ENCODE measurements around the gene PID1. TPM values are rescaled to one million over a fixed set of nuclear protein-coding genes. Genes with fewer than 3 reads are reported as not detected.

PID1 gene
- polyA plus RNA-seq, 1 of the 3 experiments (the other 2 are of a cell fraction): 0.16 TPM

- H3K9ac ChIP-seq: no peak overlapping the region
- H3K4me1 ChIP-seq (ENCODE audit: control insufficient read depth in 1 of 2, insufficient read depth in 2 of 2, low read depth in 1 of 2, low read length in 1 of 2): no peaks in the 10 kb centered on the region
- no peaks in the 10 kb centered on the region for H3F3A ChIP-seq (replicated peaks; ENCODE audit: insufficient read depth)
- ChIA-PET POLR2A (no interaction called here), CTCF (no interaction called here)
- no peak for DNase-seq
- no peak overlapping the region for H2AFZ ChIP-seq (ENCODE audit: low read depth)
- H4K20me1 ChIP-seq (ENCODE audit: insufficient read depth): no peaks in the 10 kb centered on the region
- H3K79me2 ChIP-seq (ENCODE audit: insufficient read depth): no peaks in the 10 kb centered on the region
- TF ChIP-seq TEAD4 (IDR thresholded peaks at IDR 0.05; ENCODE audit: borderline replicate concordance, insufficient read depth) (no peak), FOXM1 (IDR thresholded peaks at IDR 0.05; ENCODE audit: low read depth) (no peak), GATA2 (CRISPR knock-in tag; IDR thresholded peaks at IDR 0.05) (no peak), RAD21 (IDR thresholded peaks at IDR 0.05; ENCODE audit: low read length) (no peak), MXI1 (IDR thresholded peaks at IDR 0.05; ENCODE audit: low read depth, low read length) (no peak), MEF2A (IDR thresholded peaks at IDR 0.05; ENCODE audit: borderline replicate concordance, low read depth) (no peak), PBX3 (IDR thresholded peaks at IDR 0.05) (no peak), RXRA (IDR thresholded peaks at IDR 0.05; ENCODE audit: borderline replicate concordance, low read depth) (no peak), CHD2 (IDR thresholded peaks at IDR 0.05; ENCODE audit: low read length, partially characterized antibody) (no peak), NFIC (IDR thresholded peaks at IDR 0.05; ENCODE audit: borderline replicate concordance) (no peak)
- no peaks in the 10 kb centered on the region for H3K27me3 ChIP-seq (ENCODE audit: insufficient read depth)
- H3K9me2 ChIP-seq: no peaks in the 10 kb centered on the region
- no peak overlapping the region for H3K4me3 ChIP-seq (ENCODE audit: low read depth in 2 of 2, low read length in 1 of 2)
- WGBS (ENCODE audit: low lambda C conversion rate): 32% methylated on average over 1 of the region's 1 CpG
- no peaks in the 10 kb centered on the region for H3K36me3 ChIP-seq (replicated peaks in 1 of 2; ENCODE audit: control insufficient read depth in 1 of 2, insufficient read depth in 2 of 2, low read length in 1 of 2)
- no peaks in the 10 kb centered on the region for H3K9me3 ChIP-seq
- no peak overlapping the region for H3K4me2 ChIP-seq
- H3K27ac ChIP-seq (ENCODE audit: low read depth in 2 of 2, low read length in 1 of 2): no peak overlapping the region
These were observed 248.4 kb downstream of the PID1 start for GRCh38 chr2:229022652-229023051.

DNA sequence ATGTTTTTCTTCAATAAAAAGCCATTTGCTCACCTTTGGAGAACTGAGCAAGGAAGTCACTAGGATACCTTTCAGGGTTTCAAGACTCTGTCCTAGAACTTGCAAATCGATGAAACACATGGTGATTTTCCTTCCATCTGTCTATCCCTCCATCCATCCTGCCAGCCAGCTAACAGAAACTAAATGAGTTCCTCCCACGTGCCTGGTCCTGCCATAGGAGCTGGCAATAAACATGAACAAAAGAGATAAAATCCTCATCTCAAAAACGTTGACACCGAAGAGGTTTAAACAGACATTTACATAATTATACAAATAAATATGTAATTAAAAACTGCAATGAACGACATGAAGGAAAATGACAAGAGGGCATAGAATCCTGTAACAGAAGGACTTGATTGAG lies 249.0 kb downstream of the PID1 start:
- H2AFZ ChIP-seq (ENCODE audit: low read depth): no peak overlapping the region
- no peaks in the 10 kb centered on the region for H3K9me2 ChIP-seq
- no peaks in the 10 kb centered on the region for H3F3A ChIP-seq (replicated peaks; ENCODE audit: insufficient read depth)
- no peak overlapping the region for H3K4me2 ChIP-seq
- no peaks in the 10 kb centered on the region for H3K4me1 ChIP-seq (ENCODE audit: control insufficient read depth in 1 of 2, insufficient read depth in 2 of 2, low read depth in 1 of 2, low read length in 1 of 2)
- H3K9me3 ChIP-seq: no peaks in the 10 kb centered on the region
- H4K20me1 ChIP-seq (ENCODE audit: insufficient read depth): no peaks in the 10 kb centered on the region
- ChIA-PET POLR2A (no interaction called here), CTCF (no interaction called here)
- no peak overlapping the region for H3K9ac ChIP-seq
- no peaks in the 10 kb centered on the region for H3K79me2 ChIP-seq (ENCODE audit: insufficient read depth)
- DNase-seq: no peak
- no peak overlapping the region for H3K4me3 ChIP-seq (ENCODE audit: low read depth in 2 of 2, low read length in 1 of 2)
- no peak overlapping the region for H3K27ac ChIP-seq (ENCODE audit: low read depth in 2 of 2, low read length in 1 of 2)
- no peaks in the 10 kb centered on the region for H3K27me3 ChIP-seq (ENCODE audit: insufficient read depth)
- no peaks in the 10 kb centered on the region for H3K36me3 ChIP-seq (replicated peaks in 1 of 2; ENCODE audit: control insufficient read depth in 1 of 2, insufficient read depth in 2 of 2, low read length in 1 of 2)
- 28% methylated on average over 5 of the region's 5 CpGs for WGBS (ENCODE audit: low lambda C conversion rate)
- TF ChIP-seq REST (IDR thresholded peaks at IDR 0.05; ENCODE audit: low read depth, low read length) (no peak), GATA2 (CRISPR knock-in tag; IDR thresholded peaks at IDR 0.05) (no peak), NFIC (IDR thresholded peaks at IDR 0.05; ENCODE audit: borderline replicate concordance) (no peak), MXI1 (IDR thresholded peaks at IDR 0.05; ENCODE audit: low read depth, low read length) (no peak), POLR2AphosphoS5 (IDR thresholded peaks at IDR 0.05; ENCODE audit: low read depth, low read length) (no peak), CHD2 (IDR thresholded peaks at IDR 0.05; ENCODE audit: low read length, partially characterized antibody) (no peak), RFX5 (IDR thresholded peaks at IDR 0.05; ENCODE audit: low read length) (no peak), SMC3 (IDR thresholded peaks at IDR 0.05; ENCODE audit: low read depth, low read length) (no peak), RAD21 (IDR thresholded peaks at IDR 0.05; ENCODE audit: low read length) (no peak), NRF1 (IDR thresholded peaks at IDR 0.05; ENCODE audit: low read depth, low read length) (no peak), RCOR1 (IDR thresholded peaks at IDR 0.05; ENCODE audit: low read length) (no peak)
- TF ChIP-seq, protein P1, sequence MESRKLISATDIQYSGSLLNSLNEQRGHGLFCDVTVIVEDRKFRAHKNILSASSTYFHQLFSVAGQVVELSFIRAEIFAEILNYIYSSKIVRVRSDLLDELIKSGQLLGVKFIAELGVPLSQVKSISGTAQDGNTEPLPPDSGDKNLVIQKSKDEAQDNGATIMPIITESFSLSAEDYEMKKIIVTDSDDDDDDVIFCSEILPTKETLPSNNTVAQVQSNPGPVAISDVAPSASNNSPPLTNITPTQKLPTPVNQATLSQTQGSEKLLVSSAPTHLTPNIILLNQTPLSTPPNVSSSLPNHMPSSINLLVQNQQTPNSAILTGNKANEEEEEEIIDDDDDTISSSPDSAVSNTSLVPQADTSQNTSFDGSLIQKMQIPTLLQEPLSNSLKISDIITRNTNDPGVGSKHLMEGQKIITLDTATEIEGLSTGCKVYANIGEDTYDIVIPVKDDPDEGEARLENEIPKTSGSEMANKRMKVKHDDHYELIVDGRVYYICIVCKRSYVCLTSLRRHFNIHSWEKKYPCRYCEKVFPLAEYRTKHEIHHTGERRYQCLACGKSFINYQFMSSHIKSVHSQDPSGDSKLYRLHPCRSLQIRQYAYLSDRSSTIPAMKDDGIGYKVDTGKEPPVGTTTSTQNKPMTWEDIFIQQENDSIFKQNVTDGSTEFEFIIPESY (IDR thresholded peaks at IDR 0.05; ENCODE audit: borderline replicate concordance, low read depth): no peak
